Activated B cell treated with CpG ODN at 0.5 μM for 24 hours (primary cell): ENCODE results near the gene AGPS. TPM values are rescaled to one million over a fixed set of nuclear protein-coding genes. Genes with fewer than 3 reads are reported as not detected.

Source experiments
- ATAC-seq: fragments of 200-7000 bp; cut with Tn5 transposase; one replicate; pipeline ENCODE4 v1.10.0; 2021; ENCODE audit warnings: low read depth, mild to moderate bottlenecking, moderate library complexity
- CTCF ChIA-PET: fragments of 350-600 bp; sonication (Branson Sonifier 250); formaldehyde crosslinking; loops from one replicate; lab custom pipeline; 2021; ENCODE audit warnings: antibody characterized with exemption; lab: Charles Lee
- POLR2A ChIA-PET: fragments of 350-600 bp; sonication (Branson Sonifier 250); formaldehyde crosslinking; loops from one replicate; lab custom pipeline; 2021; ENCODE audit warnings: antibody characterized with exemption; lab: Charles Lee
- DNase-seq: peaks from one replicate; pipeline ENCODE4 v3.0.0; 2022
- H3K27ac Mint-ChIP-seq: one replicate; pipeline ENCODE4 v1.8.0; 2020; ENCODE audit warnings: mixed read lengths
- H3K27me3 Mint-ChIP-seq: one replicate; pipeline ENCODE4 v1.8.0; 2021; ENCODE audit warnings: mixed read lengths
- H3K36me3 Mint-ChIP-seq: one replicate; pipeline ENCODE4 v1.8.0; 2021; ENCODE audit warnings: low read depth, mixed read lengths
- H3K4me1 Mint-ChIP-seq: one replicate; pipeline ENCODE4 v1.8.0; 2021; ENCODE audit warnings: mixed read lengths
- H3K4me3 Mint-ChIP-seq: one replicate; pipeline ENCODE4 v1.8.0; 2020; ENCODE audit warnings: mild to moderate bottlenecking, mixed read lengths
- H3K9me3 Mint-ChIP-seq: one replicate; pipeline ENCODE4 v1.8.0; 2020; ENCODE audit warnings: mixed read lengths
- intact Hi-C: fragments of 100-400 bp; cut with micrococcal nuclease; formaldehyde crosslinking; loops from one replicate; pipeline ENCODE4 v1.15.1; 2024
- total RNA-seq: library from RNA; stranded (reverse); gene quantifications from 2 replicates; pipeline ENCODE4 v1.2.3, GENCODE V29; 2022
- TF ChIP-seq, protein P1 (sequence below): fragments of 200-600 bp; IDR thresholded peaks from one replicate; pipeline ENCODE4 v1.8.0; 2022; ENCODE audit warnings: antibody characterized with exemption, mild to moderate bottlenecking

Gene AGPS
- total RNA-seq, 1 donor from 2014 or later, result 29.9 TPM

DNA sequence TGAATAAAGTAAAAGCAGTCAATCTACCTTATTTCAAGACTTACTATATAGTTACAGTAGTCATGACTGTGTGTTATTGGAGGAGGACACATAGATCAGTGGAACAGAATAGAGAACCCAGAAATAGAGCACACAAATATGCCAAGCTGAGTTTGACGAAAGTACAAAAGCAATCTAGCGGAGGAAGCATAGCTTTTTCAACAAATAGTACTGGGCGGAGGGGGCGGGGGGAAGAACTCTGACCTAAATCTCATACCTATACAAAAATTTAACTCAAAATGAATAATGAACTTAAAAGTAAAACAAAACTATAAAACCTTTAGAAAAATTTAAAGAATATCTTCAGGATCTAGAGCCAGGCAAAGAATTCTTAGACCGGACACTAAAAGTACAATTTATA, 139.1 kb downstream of the AGPS start:
- ATAC-seq, result no peak
- intact Hi-C loops, result no loop called here
- Mint-ChIP-seq H3K27me3 (no peaks in the 10 kb centered on the region), H3K4me3 (no peak overlapping the region), H3K36me3 (peaks cover 7% of the 10 kb centered on the region), H3K4me1 (no peaks in the 10 kb centered on the region), H3K27ac (no peak overlapping the region), H3K9me3 (no peaks in the 10 kb centered on the region)
- ChIA-PET CTCF (no interaction called here), POLR2A (no interaction called here)
- TF ChIP-seq, protein P1, sequence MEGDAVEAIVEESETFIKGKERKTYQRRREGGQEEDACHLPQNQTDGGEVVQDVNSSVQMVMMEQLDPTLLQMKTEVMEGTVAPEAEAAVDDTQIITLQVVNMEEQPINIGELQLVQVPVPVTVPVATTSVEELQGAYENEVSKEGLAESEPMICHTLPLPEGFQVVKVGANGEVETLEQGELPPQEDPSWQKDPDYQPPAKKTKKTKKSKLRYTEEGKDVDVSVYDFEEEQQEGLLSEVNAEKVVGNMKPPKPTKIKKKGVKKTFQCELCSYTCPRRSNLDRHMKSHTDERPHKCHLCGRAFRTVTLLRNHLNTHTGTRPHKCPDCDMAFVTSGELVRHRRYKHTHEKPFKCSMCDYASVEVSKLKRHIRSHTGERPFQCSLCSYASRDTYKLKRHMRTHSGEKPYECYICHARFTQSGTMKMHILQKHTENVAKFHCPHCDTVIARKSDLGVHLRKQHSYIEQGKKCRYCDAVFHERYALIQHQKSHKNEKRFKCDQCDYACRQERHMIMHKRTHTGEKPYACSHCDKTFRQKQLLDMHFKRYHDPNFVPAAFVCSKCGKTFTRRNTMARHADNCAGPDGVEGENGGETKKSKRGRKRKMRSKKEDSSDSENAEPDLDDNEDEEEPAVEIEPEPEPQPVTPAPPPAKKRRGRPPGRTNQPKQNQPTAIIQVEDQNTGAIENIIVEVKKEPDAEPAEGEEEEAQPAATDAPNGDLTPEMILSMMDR, result no peak
- DNase-seq, result no peak

- CTCF ChIA-PET, result no interaction called here
Measured at GRCh38 chr2:177532567-177532966, 140.0 kb downstream of the AGPS start.

GRCh38 chr2:177533253-177533652, 140.7 kb downstream of the AGPS start:
- Mint-ChIP-seq H3K36me3 (peaks cover 7% of the 10 kb centered on the region), H3K4me1 (no peaks in the 10 kb centered on the region), H3K9me3 (no peaks in the 10 kb centered on the region), H3K27ac (no peak overlapping the region), H3K27me3 (no peaks in the 10 kb centered on the region), H3K4me3 (no peak overlapping the region)
- ChIA-PET CTCF (no interaction called here), POLR2A (no interaction called here)
- intact Hi-C loops, result no loop called here
- TF ChIP-seq, protein P1, result no peak
- ATAC-seq (no peak), DNase-seq (no peak)

More at GRCh38 chr2:177532567-177532966, 140.0 kb downstream of the AGPS start:
- Mint-ChIP-seq H3K9me3 (no peaks in the 10 kb centered on the region), H3K4me3 (no peak overlapping the region), H3K27me3 (no peaks in the 10 kb centered on the region), H3K27ac (no peak overlapping the region), H3K36me3 (peaks cover 7% of the 10 kb centered on the region), H3K4me1 (no peaks in the 10 kb centered on the region)
- ATAC-seq (no peak), DNase-seq (no peak)
- TF ChIP-seq, protein P1, result no peak
- POLR2A ChIA-PET, result no interaction called here
- intact Hi-C loops, result no loop called here

GRCh38 chr2:177535000-177535399, 142.4 kb downstream of the AGPS start:
- no peak overlapping the region for H3K4me3 Mint-ChIP-seq
- no peaks in the 10 kb centered on the region for H3K27me3 Mint-ChIP-seq
- H3K27ac Mint-ChIP-seq, result no peak overlapping the region
- no peak for ATAC-seq
- no peak for DNase-seq
- ChIA-PET CTCF (no interaction called here), POLR2A (no interaction called here)
- intact Hi-C loops, result no loop called here
- no peaks in the 10 kb centered on the region for H3K9me3 Mint-ChIP-seq
- peaks cover 6% of the 10 kb centered on the region for H3K36me3 Mint-ChIP-seq
- no peaks in the 10 kb centered on the region for H3K4me1 Mint-ChIP-seq
- TF ChIP-seq, protein P1, result no peak

- Mint-ChIP-seq H3K4me3 (no peak overlapping the region), H3K36me3 (peaks cover 6% of the 10 kb centered on the region), H3K27me3 (no peaks in the 10 kb centered on the region), H3K4me1 (no peaks in the 10 kb centered on the region), H3K9me3 (no peaks in the 10 kb centered on the region), H3K27ac (no peak overlapping the region)
- ATAC-seq, result no peak
- DNase-seq, result no peak
- ChIA-PET CTCF (no interaction called here), POLR2A (no interaction called here)
- intact Hi-C loops, result no loop called here
- TF ChIP-seq, protein P1, result no peak
Measured at GRCh38 chr2:177535958-177536504, 143.5 kb downstream of the AGPS start.
